ENCODE measurements around the gene YRDC. TPM values are rescaled to one million over a fixed set of nuclear protein-coding genes. Genes with fewer than 3 reads are reported as not detected.

Gene YRDC
- polyA plus RNA-seq, 3 donors from 2014 or later, result 17.7 to 44.1 (median 41.3) TPM

GRCh38 chr1:37809942-37810341, 1.9 kb upstream of the YRDC start:
- peaks cover 0 to 4% (median 2%) of the 10 kb centered on the region in 3 donors for H3K27me3 Mint-ChIP-seq (ENCODE audit: low read depth in 3 of 3)

DNA sequence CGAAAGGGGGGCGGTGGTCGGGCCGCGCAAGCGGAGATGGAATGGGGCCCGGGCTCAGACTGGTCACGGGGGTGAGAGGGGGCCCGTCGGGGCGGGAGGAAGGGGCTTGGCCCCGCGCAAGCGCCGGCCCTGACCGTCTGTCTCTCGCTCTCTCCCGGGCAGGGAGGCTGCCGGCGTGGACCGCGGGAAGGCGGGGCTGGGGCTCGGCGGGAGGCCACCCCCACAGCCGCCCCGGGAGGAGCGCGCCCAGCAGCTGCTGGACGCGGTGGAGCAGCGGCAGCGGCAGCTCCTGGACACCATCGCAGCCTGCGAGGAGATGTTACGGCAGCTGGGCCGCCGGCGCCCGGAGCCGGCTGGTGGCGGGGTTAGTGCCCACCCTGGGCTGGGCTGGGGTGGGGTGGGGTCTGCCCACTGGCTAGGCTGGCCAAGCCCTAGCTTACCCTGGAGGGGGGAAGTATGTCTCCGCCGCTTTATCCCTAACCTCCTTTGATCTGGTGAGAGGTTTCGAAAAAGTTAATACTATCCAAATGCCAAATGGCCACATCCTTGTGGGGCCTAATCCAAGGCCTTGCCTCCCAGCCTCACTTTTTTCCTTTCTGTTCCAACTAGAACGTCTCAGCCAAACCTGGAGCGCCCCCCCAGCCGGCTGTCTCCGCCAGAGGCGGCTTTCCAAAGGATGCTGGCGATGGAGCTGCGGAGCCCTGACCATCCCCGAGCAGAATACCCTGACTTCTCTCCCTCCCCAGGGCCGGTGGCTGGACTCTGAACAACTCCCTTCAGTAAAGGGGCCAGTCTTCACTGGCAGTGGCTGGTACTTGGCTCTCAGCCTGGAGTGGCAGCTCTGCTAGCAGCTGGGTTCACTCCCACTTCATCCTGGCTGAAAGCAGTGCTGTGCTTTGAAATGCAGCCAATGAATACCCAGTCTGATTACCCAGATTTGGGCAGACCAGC, 636 bp upstream of the YRDC start:
- Mint-ChIP-seq H3K4me1 (peaks cover 34 to 48% of the 10 kb centered on the region in 2 donors), H3K36me3 (peaks cover 8 to 15% (median 8%) of the 10 kb centered on the region in 3 donors), H3K9me3 (no peaks in the 10 kb centered on the region), H3K27me3 (ENCODE audit: low read depth in 3 of 3) (peaks cover 0 to 5% (median 5%) of the 10 kb centered on the region in 3 donors), H3K4me3 (peak overlapping the region; percentile 94 to 96 (median 94)), H3K27ac (peak overlapping the region; percentile 88 to 98 (median 94))
- DNase-seq, result no peak

More at GRCh38 chr1:37809942-37810341, 1.9 kb upstream of the YRDC start:
- Mint-ChIP-seq H3K27ac (peak overlapping the region in 3 of 6 donors; percentile 2 to 59 (median 38)), H3K36me3 (peaks cover 3 to 12% (median 3%) of the 10 kb centered on the region in 3 donors), H3K9me3 (no peaks in the 10 kb centered on the region), H3K4me3 (peak overlapping the region in 3 of 5 donors; percentile 29 to 42 (median 33)), H3K4me1 (peaks cover 30 to 40% of the 10 kb centered on the region in 2 donors)
- no peak for DNase-seq

GRCh38 chr1:37807220-37807554, 821 bp downstream of the YRDC start:
- Mint-ChIP-seq H3K4me1 (peaks cover 34 to 48% of the 10 kb centered on the region in 2 donors), H3K27ac (peak overlapping the region; percentile 76 to 95 (median 88)), H3K36me3 (peaks cover 11 to 27% (median 15%) of the 10 kb centered on the region in 3 donors), H3K27me3 (ENCODE audit: low read depth in 3 of 3) (peaks cover 3 to 7% (median 5%) of the 10 kb centered on the region in 3 donors), H3K4me3 (peak overlapping the region; percentile 82 to 87 (median 83)), H3K9me3 (no peaks in the 10 kb centered on the region)
- no peak for DNase-seq

DNA sequence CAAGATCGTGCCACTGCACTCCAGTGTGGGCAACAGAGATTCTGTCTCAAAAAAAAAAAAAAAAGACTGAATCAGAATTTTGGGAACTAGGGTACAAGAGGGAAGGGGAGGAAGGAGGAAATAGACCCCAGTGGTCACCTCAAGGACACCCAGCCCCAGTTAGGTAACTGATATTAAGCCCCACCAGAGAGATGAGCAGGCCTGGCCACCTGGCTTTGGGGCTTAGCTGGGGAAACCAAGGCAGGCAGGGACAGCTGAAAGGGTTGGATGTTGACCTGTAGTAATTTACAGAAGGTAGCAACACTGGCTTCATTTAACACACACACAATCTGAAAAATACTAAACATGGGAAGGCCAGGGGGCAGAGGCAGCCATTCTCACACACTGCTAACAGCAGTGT, 5.6 kb downstream of the YRDC start:
- H3K27me3 Mint-ChIP-seq (ENCODE audit: low read depth in 3 of 3), result peaks cover 3% of the 10 kb centered on the region in 3 donors
- peaks cover 17 to 30% of the 10 kb centered on the region in 2 donors for H3K4me1 Mint-ChIP-seq
- DNase-seq, result no peak
- H3K36me3 Mint-ChIP-seq, result peaks cover 15 to 42% (median 19%) of the 10 kb centered on the region in 3 donors
- H3K9me3 Mint-ChIP-seq, result no peaks in the 10 kb centered on the region
- peak overlapping the region in 1 of 6 donors; percentile 67 for H3K27ac Mint-ChIP-seq
- H3K4me3 Mint-ChIP-seq, result no peak overlapping the region

GRCh38 chr1:37797750-37798345, 10.2 kb downstream of the YRDC start:
- Mint-ChIP-seq H3K9me3 (no peaks in the 10 kb centered on the region), H3K4me3 (no peak overlapping the region), H3K27me3 (ENCODE audit: low read depth in 3 of 3) (peaks cover 0 to 11% (median 10%) of the 10 kb centered on the region in 3 donors), H3K36me3 (peaks cover 4 to 21% (median 11%) of the 10 kb centered on the region in 3 donors), H3K27ac (no peak overlapping the region), H3K4me1 (peaks cover 13 to 16% of the 10 kb centered on the region in 2 donors)
- DNase-seq, result no peak

GRCh38 chr1:37795340-37796125, 12.5 kb downstream of the YRDC start:
- DNase-seq, result peak; percentile 23 to 28 (median 28)
- H3K27ac Mint-ChIP-seq, result no peak overlapping the region
- H3K4me1 Mint-ChIP-seq, result peaks cover 13 to 16% of the 10 kb centered on the region in 2 donors
- peaks cover 2 to 11% (median 9%) of the 10 kb centered on the region in 3 donors for H3K27me3 Mint-ChIP-seq (ENCODE audit: low read depth in 3 of 3)
- H3K9me3 Mint-ChIP-seq, result no peaks in the 10 kb centered on the region
- H3K4me3 Mint-ChIP-seq, result peak overlapping the region; percentile 69 to 78 (median 71)
- H3K36me3 Mint-ChIP-seq, result peaks cover 0 to 11% (median 7%) of the 10 kb centered on the region in 3 donors

GRCh38 chr1:37794372-37795339, 13.4 kb downstream of the YRDC start:
- peaks cover 0 to 11% (median 7%) of the 10 kb centered on the region in 3 donors for H3K36me3 Mint-ChIP-seq

GRCh38 chr1:37793773-37794371, 14.1 kb downstream of the YRDC start, which contains the start of gene MANEAL:
Gene MANEAL, plus strand, starts transcription at chr1:37793847. Its CDS starts 336 bp downstream, at chr1:37794183.
- DNase-seq, result peak; percentile 34 to 56 (median 42)
- H3K4me3 Mint-ChIP-seq, result peak within 1 kb of the TSS; percentile 69 to 78 (median 73)
- peaks cover 13 to 16% of the 10 kb centered on the region in 2 donors for H3K4me1 Mint-ChIP-seq
- H3K9me3 Mint-ChIP-seq, result no peaks in the 10 kb centered on the region
- H3K27ac Mint-ChIP-seq, result no peak within 1 kb of the TSS
- H3K27me3 Mint-ChIP-seq (ENCODE audit: low read depth in 3 of 3), result peaks cover 2 to 11% (median 9%) of the 10 kb centered on the region in 3 donors
- peaks cover 0 to 5% (median 4%) of the 10 kb centered on the region in 3 donors for H3K36me3 Mint-ChIP-seq

More at GRCh38 chr1:37794372-37795339, 13.4 kb downstream of the YRDC start:
- H3K4me3 Mint-ChIP-seq, result peak overlapping the region; percentile 69 to 78 (median 73)
- no peak overlapping the region for H3K27ac Mint-ChIP-seq
- no peaks in the 10 kb centered on the region for H3K9me3 Mint-ChIP-seq
- peaks cover 2 to 11% (median 9%) of the 10 kb centered on the region in 3 donors for H3K27me3 Mint-ChIP-seq (ENCODE audit: low read depth in 3 of 3)
- H3K4me1 Mint-ChIP-seq, result peaks cover 13 to 16% of the 10 kb centered on the region in 2 donors
- DNase-seq, result no peak

- H3K4me3 Mint-ChIP-seq, result peak overlapping the region; percentile 56 to 72 (median 61)
- H3K27ac Mint-ChIP-seq, result no peak overlapping the region
- H3K9me3 Mint-ChIP-seq, result no peaks in the 10 kb centered on the region
- peaks cover 0 to 2% (median 2%) of the 10 kb centered on the region in 3 donors for H3K36me3 Mint-ChIP-seq
- no peak for DNase-seq
- H3K27me3 Mint-ChIP-seq (ENCODE audit: low read depth in 3 of 3), result peaks cover 2 to 11% (median 10%) of the 10 kb centered on the region in 3 donors
- H3K4me1 Mint-ChIP-seq, result peaks cover 13 to 16% of the 10 kb centered on the region in 2 donors
Observed at GRCh38 chr1:37792943-37793686, 14.9 kb downstream of the YRDC start.

- Mint-ChIP-seq H3K9me3 (no peaks in the 10 kb centered on the region), H3K4me3 (no peak overlapping the region), H3K4me1 (no peaks in the 10 kb centered on the region), H3K36me3 (no peaks in the 10 kb centered on the region), H3K27ac (no peak overlapping the region), H3K27me3 (ENCODE audit: low read depth in 3 of 3) (peaks cover 3 to 8% (median 5%) of the 10 kb centered on the region in 3 donors)
- DNase-seq, result no peak
Observed at GRCh38 chr1:37782491-37782890, 25.5 kb downstream of the YRDC start.

DNA sequence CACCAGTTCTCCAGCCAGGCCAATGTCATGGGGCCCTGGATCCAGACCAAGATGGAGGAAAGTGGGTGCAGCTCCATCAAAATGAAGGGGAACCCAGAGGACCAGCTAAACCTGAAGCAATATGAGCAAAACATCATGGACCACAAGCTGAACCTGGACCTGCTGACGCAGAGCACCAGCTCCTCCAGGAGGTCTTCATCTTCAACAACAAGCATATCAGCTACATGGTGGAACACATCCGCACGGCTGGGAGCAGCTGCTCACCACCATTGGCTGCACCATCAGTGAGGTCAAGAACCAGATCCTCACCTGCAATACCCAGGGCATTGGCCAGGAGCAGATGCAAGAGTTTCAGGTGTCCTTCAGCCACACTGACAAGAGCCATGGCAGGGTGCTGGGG, 29.4 kb downstream of the YRDC start:
- Mint-ChIP-seq H3K36me3 (no peaks in the 10 kb centered on the region), H3K27me3 (ENCODE audit: low read depth in 3 of 3) (peaks cover 0 to 7% (median 2%) of the 10 kb centered on the region in 3 donors), H3K4me3 (no peak overlapping the region), H3K9me3 (no peaks in the 10 kb centered on the region), H3K27ac (no peak overlapping the region), H3K4me1 (no peaks in the 10 kb centered on the region)
- DNase-seq, result no peak
